Ramos (cell line): Measurements from ENCODE around the gene DMRTA1.
"Not testable (repeated sequence)": the region's sequence is repeated elsewhere in the genome, so short reads cannot be mapped to it uniquely, and the experiment has no call there.

Source experiments
- in situ Hi-C: fragments of 300-500 bp; cut with MboI; formaldehyde crosslinking; loops from one replicate; pipeline ENCODE4 v1.14.3; 2022; ENCODE audit warnings: low sequenced_read_pairs; ENCODE audit not compliant: unreplicated experiment

DMRTA1 gene

GRCh38 chr9:22454016-22454415, 7.4 kb downstream of the DMRTA1 start:
- in situ Hi-C loops: loop anchor here (25.0 kb wide), 1 partner anchor 642 kb away; the partner anchor contains the start of gene MTAP

- in situ Hi-C loops: loop anchor here (25.0 kb wide), 1 partner anchor 643 kb away; the partner anchor contains the start of gene MTAP
Measured at GRCh38 chr9:22455181-22455580, 8.6 kb downstream of the DMRTA1 start.

- in situ Hi-C loops: loop anchor here (25.0 kb wide), 1 partner anchor 645 kb away; the partner anchor contains the start of gene MTAP
Measured at GRCh38 chr9:22457448-22457847, 10.8 kb downstream of the DMRTA1 start.

- in situ Hi-C loops: loop anchor here (25.0 kb wide), 1 partner anchor 651 kb away; the partner anchor contains the start of gene MTAP
Measured at GRCh38 chr9:22463205-22463604, 16.6 kb downstream of the DMRTA1 start.

- in situ Hi-C loops: loop anchor here (25.0 kb wide), 1 partner anchor 658 kb away; the partner anchor contains the start of gene MTAP
Measured at GRCh38 chr9:22469928-22470544, 23.4 kb downstream of the DMRTA1 start.

GRCh38 chr9:22481566-22481965, 34.9 kb downstream of the DMRTA1 start:
- in situ Hi-C loops: no loop called here

DNA sequence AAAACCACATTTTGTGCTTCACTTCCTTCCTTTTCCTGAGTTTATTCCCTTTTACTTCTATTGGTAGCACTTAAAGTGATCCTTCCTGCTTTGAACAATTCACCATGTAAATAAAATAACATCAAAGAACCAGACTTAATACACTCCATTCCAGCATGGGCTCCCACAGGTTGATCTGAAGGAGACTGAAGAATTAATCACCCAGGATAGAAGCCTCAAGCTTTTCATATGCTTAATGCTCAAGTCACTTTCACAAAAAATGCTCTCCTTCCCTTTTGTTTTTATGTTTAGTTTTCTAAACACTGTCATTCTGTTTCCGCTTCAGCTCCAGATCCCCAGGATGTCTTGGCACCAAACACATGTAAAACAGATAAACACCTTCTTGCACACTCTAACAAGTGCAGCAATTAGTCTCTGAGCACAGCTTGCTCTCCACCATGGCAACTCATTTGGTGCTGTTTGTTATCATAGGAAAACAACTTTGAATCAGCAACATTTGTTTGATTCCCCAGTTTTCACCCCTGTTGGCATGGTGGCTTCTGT, 37.0 kb downstream of the DMRTA1 start:
- in situ Hi-C loops: no loop called here

DNA sequence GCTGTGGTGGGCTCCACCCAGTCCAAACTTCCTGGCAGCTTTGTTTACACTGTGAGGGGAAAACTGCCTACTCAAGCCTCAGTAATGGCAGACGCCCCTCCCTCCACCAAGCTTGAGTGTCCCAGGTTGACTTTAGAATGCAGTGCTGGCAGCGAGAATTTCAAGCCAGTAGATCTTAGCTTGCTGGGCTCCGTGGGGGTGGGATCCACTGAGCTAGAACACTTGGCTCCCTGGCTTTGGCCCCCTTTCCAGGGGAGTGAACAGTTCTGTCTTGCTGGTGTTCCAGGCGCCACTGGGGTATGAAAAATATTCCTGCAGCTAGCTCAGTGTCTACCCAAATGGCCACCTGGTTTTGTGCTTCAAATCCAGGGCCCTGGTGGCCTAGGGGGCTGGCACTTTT, 49.6 kb downstream of the DMRTA1 start:
- in situ Hi-C loops: not testable (repeated sequence)
